ENCODE data around the gene CHST5.
"Not testable (repeated sequence)": the region's sequence is repeated elsewhere in the genome, so short reads cannot be mapped to it uniquely, and the experiment has no call there.

Gene CHST5

GRCh38 chr16:75506107-75506506, 29.8 kb downstream of the CHST5 start:
- no peak for TF ChIP-seq POLR2A (IDR thresholded peaks at IDR 0.05; ENCODE audit: low read depth, low read length)
- DNase-seq (ENCODE audit: insufficient read length, low spot score) (no peak), FAIRE-seq (no peak)

- TF ChIP-seq POLR2A (IDR thresholded peaks at IDR 0.05; ENCODE audit: low read depth, low read length) = no peak
- DNase-seq (ENCODE audit: insufficient read length, low spot score) (no peak), FAIRE-seq (no peak)
These were observed 32.1 kb downstream of the CHST5 start for GRCh38 chr16:75503801-75504200.

- DNase-seq (ENCODE audit: insufficient read length, low spot score) (peak; percentile 47), FAIRE-seq (no peak)
- TF ChIP-seq POLR2A (IDR thresholded peaks at IDR 0.05; ENCODE audit: low read depth, low read length) = no peak
These were observed 32.8 kb downstream of the CHST5 start for GRCh38 chr16:75502916-75503605.

- DNase-seq (ENCODE audit: insufficient read length, low spot score); FAIRE-seq: not testable (repeated sequence)
These were observed 34.1 kb downstream of the CHST5 start for GRCh38 chr16:75501820-75502219.

GRCh38 chr16:75501359-75501758, 34.5 kb downstream of the CHST5 start:
- no peak for TF ChIP-seq POLR2A (IDR thresholded peaks at IDR 0.05; ENCODE audit: low read depth, low read length)
- FAIRE-seq = no peak
- DNase-seq (ENCODE audit: insufficient read length, low spot score) = no peak

- FAIRE-seq; DNase-seq (ENCODE audit: insufficient read length, low spot score): not testable (repeated sequence)
These were observed 37.1 kb downstream of the CHST5 start for GRCh38 chr16:75498605-75499322.

- DNase-seq (ENCODE audit: insufficient read length, low spot score) (no peak), FAIRE-seq (no peak)
These were observed 38.4 kb downstream of the CHST5 start for GRCh38 chr16:75497558-75497957.

GRCh38 chr16:75495076-75495674, 40.7 kb downstream of the CHST5 start, which contains the start of gene CHST6:
Gene CHST6, minus strand, starts transcription at chr16:75495441. Its CDS starts 15,613 bp downstream, at chr16:75479828.
- FAIRE-seq = no peak
- no peak for TF ChIP-seq POLR2A (IDR thresholded peaks at IDR 0.05; ENCODE audit: low read depth, low read length)
- no peak for DNase-seq (ENCODE audit: insufficient read length, low spot score)

More at GRCh38 chr16:75497558-75497957, 38.4 kb downstream of the CHST5 start:
- no peak for TF ChIP-seq POLR2A (IDR thresholded peaks at IDR 0.05; ENCODE audit: low read depth, low read length)

- FAIRE-seq (no peak), DNase-seq (ENCODE audit: insufficient read length, low spot score) (no peak)
- TF ChIP-seq POLR2A (IDR thresholded peaks at IDR 0.05; ENCODE audit: low read depth, low read length) = no peak
These were observed 41.2 kb downstream of the CHST5 start for GRCh38 chr16:75494661-75495075.

- FAIRE-seq (no peak), DNase-seq (ENCODE audit: insufficient read length, low spot score) (no peak)
- no peak for TF ChIP-seq POLR2A (IDR thresholded peaks at IDR 0.05; ENCODE audit: low read depth, low read length)
These were observed 41.7 kb downstream of the CHST5 start for GRCh38 chr16:75494184-75494583.

- DNase-seq (ENCODE audit: insufficient read length, low spot score) (peak; percentile 74), FAIRE-seq (no peak)
- TF ChIP-seq POLR2A (IDR thresholded peaks at IDR 0.05; ENCODE audit: low read depth, low read length) = no peak
These were observed 44.0 kb downstream of the CHST5 start for GRCh38 chr16:75491876-75492275.

GRCh38 chr16:75488322-75488721, 47.6 kb downstream of the CHST5 start:
- FAIRE-seq (no peak), DNase-seq (ENCODE audit: insufficient read length, low spot score) (no peak)

GRCh38 chr16:75486676-75487313, 49.1 kb downstream of the CHST5 start:
- TF ChIP-seq POLR2A (IDR thresholded peaks at IDR 0.05; ENCODE audit: low read depth, low read length) = no peak
- no peak for FAIRE-seq

More at GRCh38 chr16:75488322-75488721, 47.6 kb downstream of the CHST5 start:
- no peak for TF ChIP-seq POLR2A (IDR thresholded peaks at IDR 0.05; ENCODE audit: low read depth, low read length)

GRCh38 chr16:75486014-75486675, 49.8 kb downstream of the CHST5 start:
- FAIRE-seq = no peak
- no peak for TF ChIP-seq POLR2A (IDR thresholded peaks at IDR 0.05; ENCODE audit: low read depth, low read length)
- no peak for DNase-seq (ENCODE audit: insufficient read length, low spot score)

More at GRCh38 chr16:75486676-75487313, 49.1 kb downstream of the CHST5 start:
- no peak for DNase-seq (ENCODE audit: insufficient read length, low spot score)
